CD14-positive monocyte (primary cell): ENCODE measurements around the gene PLOD3. TPM values are rescaled to one million over a fixed set of nuclear protein-coding genes. Genes with fewer than 3 reads are reported as not detected.

Source experiments
- DNase-seq, 3 donors: peaks; one replicate each; pipeline ENCODE4 v3.0.0-alpha.2; 2011 to 2022
- H2AFZ ChIP-seq: 2 replicates; pipeline ENCODE4 v1.6.0; 2012; ENCODE audit warnings: mild to moderate bottlenecking, low read depth, low read length, inconsistent platforms; ENCODE audit not compliant: insufficient read depth, poor library complexity, severe bottlenecking
- H3K27ac ChIP-seq, 2 donors: 1 replicate in 1 of 2; 2 replicates in 1 of 2; pipeline ENCODE4 v1.5.1; 2012 to 2013; ENCODE audit warnings: low read length in 2 of 2, control low read depth in 1 of 2, inconsistent platforms in 1 of 2, low read depth in 1 of 2, mild to moderate bottlenecking in 1 of 2
- H3K27me3 ChIP-seq, 2 donors: one replicate each; pipeline versions ENCODE4 v1.6.0 to v1.6.1; 2011 to 2013; ENCODE audit warnings: low read length in 2 of 2; ENCODE audit not compliant: control insufficient read depth in 2 of 2, insufficient read depth in 2 of 2
- H3K36me3 ChIP-seq, 2 donors: replicated peaks in 1 of 2; 1 replicate in 1 of 2; 2 replicates in 1 of 2; pipeline versions ENCODE4 v1.5.1 to v1.6.1; 2012 to 2013; ENCODE audit warnings: low read length in 2 of 2, control low read depth in 1 of 2, inconsistent platforms in 1 of 2, mild to moderate bottlenecking in 1 of 2; ENCODE audit not compliant: insufficient read depth in 2 of 2, control insufficient read depth in 1 of 2
- H3K4me1 ChIP-seq, 2 donors: 1 replicate in 1 of 2; 2 replicates in 1 of 2; pipeline versions ENCODE4 v1.5.1 to v1.6.1; 2012 to 2013; ENCODE audit warnings: low read length in 2 of 2, control low read depth in 1 of 2, inconsistent platforms in 1 of 2, mild to moderate bottlenecking in 1 of 2, moderate library complexity in 1 of 2; ENCODE audit not compliant: insufficient read depth in 2 of 2, control insufficient read depth in 1 of 2
- H3K4me2 ChIP-seq: replicated peaks from 2 replicates; pipeline ENCODE3; 2012; ENCODE audit warnings: low read length, moderate library complexity, mild to moderate bottlenecking; ENCODE audit not compliant: poor library complexity, severe bottlenecking; ENCODE audit errors: extremely low read depth
- H3K4me3 ChIP-seq, 3 experiments: fragments of 200-600 bp in 1 of 3; sonication (generic) in 1 of 3; replicated peaks in 1 of 3; 1 replicate in 2 of 3; 2 replicates in 1 of 3; pipeline ENCODE4 v1.5.1; 2011 to 2013; ENCODE audit warnings: low read length in 3 of 3, mild to moderate bottlenecking in 3 of 3, control low read depth in 2 of 3, low read depth in 2 of 3, inconsistent platforms in 1 of 3, moderate library complexity in 1 of 3
- H3K79me2 ChIP-seq: 2 replicates; pipeline ENCODE4 v1.6.0; 2012; ENCODE audit warnings: mild to moderate bottlenecking, control low read depth, inconsistent platforms, low read length, moderate library complexity; ENCODE audit not compliant: insufficient read depth
- H3K9ac ChIP-seq: 2 replicates; pipeline ENCODE4 v1.6.0; 2017; ENCODE audit warnings: low read length, mild to moderate bottlenecking; ENCODE audit not compliant: insufficient read depth, poor library complexity, severe bottlenecking
- H3K9me3 ChIP-seq, 2 donors: replicated peaks in 1 of 2; 1 replicate in 1 of 2; 2 replicates in 1 of 2; pipeline versions ENCODE4 v1.5.1 to v1.6.1; 2012 to 2013; ENCODE audit warnings: low read length in 2 of 2, control low read depth in 1 of 2; ENCODE audit not compliant: control insufficient read depth in 1 of 2, insufficient read depth in 1 of 2
- H4K20me1 ChIP-seq: 2 replicates; pipeline ENCODE4 v1.6.0; 2012; ENCODE audit warnings: mild to moderate bottlenecking, low read length, control low read depth, moderate library complexity; ENCODE audit not compliant: insufficient read depth
- H3K27ac Mint-ChIP-seq, 7 donors: one replicate each; pipeline ENCODE4 v1.8.0; 2020; ENCODE audit warnings: mild to moderate bottlenecking in 7 of 7, mixed read lengths in 7 of 7, moderate library complexity in 6 of 7, inconsistent platforms in 2 of 7
- H3K27me3 Mint-ChIP-seq, 3 donors: one replicate each; pipeline ENCODE4 v1.8.0; 2021 to 2022; ENCODE audit warnings: low read depth in 3 of 3, mild to moderate bottlenecking in 3 of 3, mixed read lengths in 3 of 3, moderate library complexity in 3 of 3, inconsistent platforms in 1 of 3
- H3K36me3 Mint-ChIP-seq, 2 donors: one replicate each; pipeline ENCODE4 v1.8.0; 2020; ENCODE audit warnings: mixed read lengths in 2 of 2, inconsistent platforms in 1 of 2, mild to moderate bottlenecking in 1 of 2
- H3K4me1 Mint-ChIP-seq: one replicate; pipeline ENCODE4 v1.8.0; 2020; ENCODE audit warnings: mild to moderate bottlenecking, mixed read lengths
- H3K4me3 Mint-ChIP-seq, 2 donors: one replicate each; pipeline ENCODE4 v1.8.0; 2020; ENCODE audit warnings: mild to moderate bottlenecking in 2 of 2, mixed read lengths in 2 of 2, moderate library complexity in 1 of 2
- H3K9me3 Mint-ChIP-seq, 7 donors: one replicate each; pipeline ENCODE4 v1.8.0; 2020 to 2022; ENCODE audit warnings: mixed read lengths in 7 of 7, mild to moderate bottlenecking in 6 of 7, moderate library complexity in 6 of 7, inconsistent platforms in 2 of 7
- WGBS: methylation state at CpG from one replicate; pipeline ENCODE4 v1.1.5; 2013; ENCODE audit warnings: missing lambda C conversion rate; ENCODE audit not compliant: insufficient coverage; 5-methylcytosine and 5-hydroxymethylcytosine counted together
- intact Hi-C, 2 donors: fragments of 100-400 bp; cut with micrococcal nuclease; formaldehyde crosslinking; loops; one replicate each; pipeline versions ENCODE4 v1.15.0 to v1.15.1; 2023
- polyA plus RNA-seq, 3 donors: library from polyadenylated mRNA; depleted of rRNA in 1 of 3; unstranded in 2 of 3; stranded (reverse) in 1 of 3; fragments of 300-500 nt in 2 of 3; fragments of >200 nt in 1 of 3; fragmentation: Illumina TruSeq in 2 of 3; gene quantifications; 1 replicate in 2 of 3; 2 replicates in 1 of 3; pipeline ENCODE4 v1.2.3, GENCODE V29; 2012 to 2021
- TF ChIP-seq, protein P1 (sequence below): fragments of 200-600 bp; IDR thresholded peaks from one replicate; pipeline ENCODE4 v1.8.0; 2022; ENCODE audit warnings: antibody characterized with exemption, mild to moderate bottlenecking

PLOD3 gene
- polyA plus RNA-seq, 3 donors, result 26.9 to 70.1 (median 28.1) TPM

DNA sequence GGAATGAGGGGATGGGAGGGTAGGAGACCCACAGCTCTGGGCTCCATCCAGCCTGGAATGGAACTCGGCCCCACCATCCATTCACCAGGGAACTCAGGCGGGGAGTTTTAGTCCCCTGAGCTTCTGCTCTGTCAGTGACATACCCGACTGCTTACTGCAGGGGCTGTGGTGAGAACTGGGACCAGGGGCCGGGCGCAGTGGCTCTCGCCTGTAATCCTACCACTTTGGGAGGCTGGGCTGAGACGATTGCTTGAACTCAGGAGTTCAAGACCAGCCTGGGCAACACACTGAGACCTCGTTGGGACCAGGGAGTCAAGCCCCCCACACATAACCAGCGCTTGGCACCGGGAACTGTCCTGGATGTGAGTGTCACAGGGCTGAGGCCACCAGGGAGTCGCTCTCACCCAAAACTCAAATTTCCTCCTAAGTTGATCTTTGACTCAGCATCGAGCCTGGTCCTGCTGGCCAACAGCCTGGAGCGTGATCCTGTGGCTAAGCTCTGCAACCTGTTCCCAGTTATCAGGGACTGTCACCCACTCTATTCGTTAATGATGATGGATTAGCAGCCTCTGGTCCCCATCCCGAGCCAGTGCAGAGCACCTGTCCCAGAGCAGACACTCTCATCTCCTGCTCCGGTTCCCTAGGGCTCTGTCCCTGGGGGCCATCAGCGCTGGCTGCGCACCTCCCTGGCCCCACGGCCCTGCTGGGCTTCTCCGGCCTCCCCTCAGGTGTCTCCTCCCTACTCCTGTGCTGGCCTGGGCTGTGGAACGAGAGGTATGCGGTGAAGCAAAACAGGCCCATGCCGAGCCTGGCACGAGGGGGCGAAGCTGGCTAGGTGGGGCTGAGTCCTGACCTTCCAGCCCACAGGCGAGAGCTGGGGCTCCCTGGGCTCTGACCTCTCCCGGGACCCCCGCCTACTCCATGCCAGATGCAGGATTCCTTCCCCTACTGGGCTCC lies 21.1 kb upstream of the PLOD3 start:
- Histone ChIP-seq H3K9ac (no peak overlapping the region), H3K36me3 (peaks cover 15 to 28% of the 10 kb centered on the region in 2 donors), H3K27ac (no peak overlapping the region), H3K27me3 (peaks cover 0 to 27% of the 10 kb centered on the region in 2 donors), H3K4me3 (no peak overlapping the region), H3K79me2 (peaks cover 8% of the 10 kb centered on the region), H4K20me1 (peaks cover 81% of the 10 kb centered on the region), H2AFZ (no peak overlapping the region), H3K4me2 (no peak overlapping the region), H3K9me3 (no peaks in the 10 kb centered on the region), H3K4me1 (peaks cover 35 to 43% of the 10 kb centered on the region in 2 donors)
- H3K9me3 Mint-ChIP-seq, result peaks cover 0 to 3% (median 0%) of the 10 kb centered on the region in 7 donors
- peak overlapping the region in 2 of 7 donors; percentile 54 to 66 for H3K27ac Mint-ChIP-seq
- H3K27me3 Mint-ChIP-seq, result peaks cover 14 to 31% (median 23%) of the 10 kb centered on the region in 3 donors
- H3K4me3 Mint-ChIP-seq, result peak overlapping the region in 1 of 2 donors; percentile 46
- peaks cover 41 to 58% of the 10 kb centered on the region in 2 donors for H3K36me3 Mint-ChIP-seq
- 38% methylated on average over 22 of the region's 28 CpGs for WGBS
- DNase-seq, result no peak
- peaks cover 40% of the 10 kb centered on the region for H3K4me1 Mint-ChIP-seq
- intact Hi-C loops, result no loop called here
- TF ChIP-seq, protein P1, sequence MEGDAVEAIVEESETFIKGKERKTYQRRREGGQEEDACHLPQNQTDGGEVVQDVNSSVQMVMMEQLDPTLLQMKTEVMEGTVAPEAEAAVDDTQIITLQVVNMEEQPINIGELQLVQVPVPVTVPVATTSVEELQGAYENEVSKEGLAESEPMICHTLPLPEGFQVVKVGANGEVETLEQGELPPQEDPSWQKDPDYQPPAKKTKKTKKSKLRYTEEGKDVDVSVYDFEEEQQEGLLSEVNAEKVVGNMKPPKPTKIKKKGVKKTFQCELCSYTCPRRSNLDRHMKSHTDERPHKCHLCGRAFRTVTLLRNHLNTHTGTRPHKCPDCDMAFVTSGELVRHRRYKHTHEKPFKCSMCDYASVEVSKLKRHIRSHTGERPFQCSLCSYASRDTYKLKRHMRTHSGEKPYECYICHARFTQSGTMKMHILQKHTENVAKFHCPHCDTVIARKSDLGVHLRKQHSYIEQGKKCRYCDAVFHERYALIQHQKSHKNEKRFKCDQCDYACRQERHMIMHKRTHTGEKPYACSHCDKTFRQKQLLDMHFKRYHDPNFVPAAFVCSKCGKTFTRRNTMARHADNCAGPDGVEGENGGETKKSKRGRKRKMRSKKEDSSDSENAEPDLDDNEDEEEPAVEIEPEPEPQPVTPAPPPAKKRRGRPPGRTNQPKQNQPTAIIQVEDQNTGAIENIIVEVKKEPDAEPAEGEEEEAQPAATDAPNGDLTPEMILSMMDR, result no peak

DNA sequence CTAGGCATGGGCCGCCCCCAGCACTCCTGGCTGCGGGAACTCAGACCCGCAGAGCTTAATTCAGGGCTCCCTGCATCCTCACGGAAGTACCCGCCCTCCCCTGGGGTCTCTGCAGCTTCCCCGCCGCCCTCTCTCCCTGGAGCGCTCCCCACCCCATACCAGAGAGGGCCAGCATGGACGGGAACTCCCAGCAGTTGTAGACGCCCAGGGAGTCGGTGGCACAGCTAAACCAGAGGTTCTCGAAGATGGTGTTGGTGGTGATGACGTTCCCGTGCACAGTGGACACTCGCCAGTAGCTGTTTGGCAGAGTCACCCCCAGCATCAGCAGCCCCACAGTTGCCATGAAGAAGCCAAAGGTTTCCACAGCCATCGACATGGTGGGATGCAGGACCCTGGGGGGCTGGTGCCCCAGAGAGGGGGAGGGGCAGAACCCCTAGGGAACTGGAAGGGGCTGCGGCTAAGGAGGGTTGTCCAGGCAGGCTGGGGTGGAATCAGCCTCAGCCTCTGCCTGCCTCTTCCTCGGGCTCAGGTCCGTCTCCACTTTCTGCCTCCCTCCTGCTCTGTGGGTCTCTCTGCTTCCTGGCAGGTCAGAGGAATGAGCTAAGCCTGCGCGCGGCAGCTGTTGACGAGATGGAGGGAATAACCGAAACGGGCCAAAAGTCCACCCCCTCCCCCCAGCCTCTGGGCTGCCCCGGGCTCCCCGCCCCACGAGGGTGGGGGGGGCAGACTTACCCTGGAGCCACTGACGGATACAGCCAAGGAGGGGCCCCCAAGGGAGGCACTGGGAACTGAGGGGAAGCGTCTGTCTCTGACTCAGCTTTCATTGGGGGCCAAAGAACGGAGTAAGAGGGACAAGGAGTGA lies 20.1 kb upstream of the PLOD3 start, which contains the start of gene CLDN15:
Gene CLDN15 (minus strand): TSS at position 597 of the 862 bp plus-strand sequence. CDS start 221 bp downstream, at position 376.
- H3K4me3 Mint-ChIP-seq, result peak within 1 kb of the TSS in 1 of 2 donors; percentile 46
- H3K27ac Mint-ChIP-seq, result peak within 1 kb of the TSS in 3 of 7 donors; percentile 54 to 66 (median 65)
- H3K27me3 Mint-ChIP-seq, result peaks cover 14 to 31% (median 23%) of the 10 kb centered on the region in 3 donors
- Histone ChIP-seq H3K4me3 (no peak within 1 kb of the TSS), H3K9me3 (no peaks in the 10 kb centered on the region), H3K27me3 (peaks cover 0 to 27% of the 10 kb centered on the region in 2 donors), H3K9ac (no peak within 1 kb of the TSS), H3K27ac (no peak within 1 kb of the TSS), H3K4me1 (peaks cover 34 to 38% of the 10 kb centered on the region in 2 donors), H3K36me3 (peaks cover 15 to 28% of the 10 kb centered on the region in 2 donors), H3K4me2 (no peak within 1 kb of the TSS), H2AFZ (no peak within 1 kb of the TSS), H4K20me1 (peaks cover 75% of the 10 kb centered on the region), H3K79me2 (no peaks in the 10 kb centered on the region)
- peaks cover 38% of the 10 kb centered on the region for H3K4me1 Mint-ChIP-seq
- TF ChIP-seq, protein P1, result no peak
- peaks cover 35 to 54% of the 10 kb centered on the region in 2 donors for H3K36me3 Mint-ChIP-seq
- peak in 1 of 3 donors; percentile 54 for DNase-seq
- peaks cover 0 to 3% (median 0%) of the 10 kb centered on the region in 7 donors for H3K9me3 Mint-ChIP-seq
- intact Hi-C loops, result no loop called here
- WGBS, result 3% methylated on average over 9 of the region's 31 CpGs
